Measurements from ENCODE around the gene OXT.

The OXT gene

DNA sequence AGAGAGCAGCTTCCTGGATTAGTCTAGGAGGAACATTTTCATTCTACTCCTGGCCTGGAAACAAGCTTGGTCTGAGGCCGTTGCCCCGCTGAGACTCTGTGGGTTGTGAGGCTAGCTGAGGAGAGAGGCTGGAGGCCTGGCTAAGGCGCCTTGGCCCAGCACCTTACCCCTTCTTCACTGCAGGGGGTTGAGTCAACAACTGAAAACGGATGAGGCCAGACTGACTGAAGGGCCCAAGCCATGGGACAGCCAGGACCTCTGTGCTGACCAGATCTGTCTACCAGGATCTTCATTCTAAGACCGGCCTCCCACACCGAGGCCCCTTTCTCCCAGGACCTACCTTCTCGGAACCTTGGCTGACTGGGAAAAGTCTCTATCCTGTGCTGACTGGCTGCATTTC lies 16.6 kb downstream of the OXT start:
- DNase-seq = no peak

DNA sequence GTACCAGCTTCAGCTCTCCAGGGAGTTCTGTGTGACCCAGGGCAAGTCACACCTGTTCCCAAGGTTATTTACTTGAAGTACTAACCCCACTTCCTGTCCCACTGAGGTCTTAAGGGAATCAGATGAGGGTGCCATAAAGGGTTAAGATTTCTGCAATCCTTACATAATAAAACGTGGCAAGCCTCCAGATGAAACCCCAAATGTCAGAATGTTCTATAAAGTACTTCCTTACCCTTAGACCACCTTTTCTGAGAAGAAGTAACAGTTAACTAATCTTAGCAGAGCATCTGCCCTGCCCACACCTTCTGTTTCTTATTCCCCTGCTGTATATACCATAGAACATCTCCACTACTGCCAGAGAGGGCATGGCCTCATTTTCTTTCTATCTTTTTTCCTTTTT lies 19.1 kb downstream of the OXT start:
- DNase-seq = no peak

DNA sequence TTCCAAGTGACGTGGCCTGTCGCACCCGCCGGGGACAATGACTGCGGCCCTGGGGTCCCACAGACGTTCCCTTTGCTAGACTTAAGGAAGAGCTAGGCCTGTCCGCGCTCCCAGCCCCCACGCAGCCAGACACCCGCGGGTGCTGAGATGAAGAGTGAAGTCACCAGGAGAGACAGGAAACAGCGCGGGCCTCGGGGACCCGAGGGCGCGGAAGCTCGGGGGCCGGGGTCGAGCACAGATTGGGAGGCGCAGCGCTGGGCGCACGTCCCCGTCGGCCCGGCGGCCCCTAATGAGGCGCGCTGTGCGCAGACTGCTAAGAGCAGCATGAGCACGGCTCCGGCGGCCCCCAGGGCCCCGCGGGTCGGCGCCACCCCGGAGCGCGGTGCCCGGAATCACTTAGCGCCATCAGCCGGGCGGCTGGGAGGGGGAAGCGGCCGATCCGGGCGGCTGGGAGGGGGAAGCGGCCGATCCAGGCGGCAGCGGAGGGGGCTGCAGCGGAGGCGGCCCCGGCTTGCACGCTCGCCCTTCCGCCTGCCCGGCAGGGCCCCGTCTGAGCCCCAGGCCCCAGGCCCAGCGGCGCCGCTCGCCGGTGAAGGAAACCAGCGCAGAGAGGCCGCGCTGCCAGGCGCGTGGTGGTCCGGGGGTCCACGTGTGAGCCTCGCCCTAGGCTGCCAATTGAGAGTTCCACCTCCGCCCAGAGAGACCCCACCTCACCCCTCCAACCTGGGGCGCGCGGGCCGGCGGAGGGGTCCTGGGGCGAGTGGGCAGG lies 21.4 kb downstream of the OXT start:
- peak; percentile 29 for DNase-seq

DNA sequence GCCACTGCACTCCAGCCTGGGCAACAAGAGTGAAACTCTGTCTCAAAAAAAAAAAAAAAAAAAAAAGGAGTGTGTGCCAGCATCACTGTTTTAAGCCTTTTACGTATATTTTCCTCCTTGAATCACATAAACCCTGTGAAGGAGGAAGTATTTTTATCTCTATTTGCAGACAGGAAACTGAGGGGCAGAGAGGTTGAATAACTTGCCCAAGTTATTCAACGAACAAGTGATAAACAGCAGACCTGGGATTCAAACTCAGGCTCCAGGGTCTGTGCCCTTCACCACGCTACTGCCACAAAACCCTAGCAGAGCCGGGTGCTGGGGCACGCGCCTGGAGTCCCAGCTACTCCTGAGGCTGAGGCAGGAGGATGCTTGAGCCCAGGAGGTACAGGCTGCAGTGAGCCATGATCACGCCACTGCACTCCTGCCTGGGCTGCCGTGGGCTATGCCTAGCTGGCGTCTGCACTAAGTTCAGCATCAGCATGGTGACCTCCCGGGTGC lies 22.5 kb downstream of the OXT start:
- DNase-seq = no peak

DNA sequence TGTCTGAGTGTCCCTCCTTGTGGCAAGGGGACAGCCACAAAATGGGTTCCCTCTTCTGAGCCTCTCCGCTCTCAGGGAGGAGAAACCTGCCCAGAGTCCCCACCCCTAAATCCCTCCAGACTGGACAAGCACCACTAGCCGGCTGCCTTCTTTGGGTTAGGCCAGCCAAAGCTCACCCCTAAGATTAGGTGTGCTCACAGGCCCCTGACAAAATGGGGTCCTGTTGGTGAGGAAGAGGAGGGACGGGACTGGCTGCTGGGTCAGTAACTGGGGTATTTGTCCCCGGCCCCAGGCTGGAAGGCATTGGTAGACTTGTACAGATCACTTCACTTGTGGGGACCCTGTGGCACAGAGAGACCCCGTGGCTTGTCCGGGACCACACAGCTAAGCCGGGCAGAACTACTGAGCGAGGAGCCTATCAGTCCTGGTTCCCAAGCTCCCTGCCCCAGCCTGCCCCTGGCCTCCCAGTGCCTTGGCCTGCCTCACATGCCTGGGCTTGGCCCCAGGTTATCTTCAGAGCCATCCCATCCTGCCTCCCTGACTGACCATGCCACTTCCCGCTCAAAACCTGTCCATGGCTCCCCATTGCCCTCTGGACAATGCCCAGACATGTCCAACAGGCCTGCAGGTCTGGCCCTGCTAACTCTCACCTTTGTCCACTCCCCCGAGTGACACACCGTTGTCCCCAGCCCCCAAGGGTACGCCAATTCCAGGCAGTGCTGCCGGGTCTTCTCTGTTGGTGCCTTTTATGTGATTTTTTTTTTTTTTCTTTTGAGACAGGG lies 23.6 kb downstream of the OXT start:
- DNase-seq = no peak

DNA sequence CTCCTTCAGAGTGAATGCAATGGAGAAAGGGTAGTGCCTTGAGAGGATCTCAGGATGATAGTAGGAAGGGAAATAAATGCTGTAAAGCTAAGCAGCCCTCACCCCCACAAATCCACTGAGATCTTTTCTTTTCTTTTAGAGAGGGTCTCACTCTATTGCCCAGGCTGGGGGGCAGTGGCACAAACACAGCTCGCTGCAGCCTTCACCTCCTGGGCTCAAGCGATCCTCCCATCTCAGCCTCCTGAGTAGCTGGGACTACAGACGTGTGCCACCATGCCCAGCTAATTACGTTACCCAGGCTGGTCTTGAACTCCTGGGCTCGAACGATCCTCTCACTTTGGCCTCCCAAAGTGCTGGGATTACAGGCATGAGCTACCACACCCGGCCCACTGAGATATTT lies 29.1 kb downstream of the OXT start:
- no peak for DNase-seq

DNA sequence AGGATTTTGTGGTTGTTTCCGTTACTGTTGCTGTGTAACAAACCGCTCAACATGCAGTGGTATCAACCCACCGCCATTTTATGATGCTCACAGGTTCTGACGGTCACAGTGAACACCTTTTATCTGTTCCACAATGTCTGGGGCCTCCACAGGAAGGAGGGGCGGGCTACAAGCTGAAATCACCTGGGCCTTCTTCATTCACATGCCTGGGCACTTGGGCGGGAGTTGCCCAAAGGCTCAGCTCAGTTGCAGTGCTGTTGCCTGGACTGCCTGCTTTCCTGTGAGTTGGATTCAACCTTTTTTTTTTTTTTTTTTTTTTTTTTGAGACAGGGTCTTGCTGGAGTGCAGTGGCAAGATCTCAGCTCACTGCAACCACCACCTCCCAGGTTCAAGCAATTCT lies 29.8 kb downstream of the OXT start:
- no peak for DNase-seq

DNA sequence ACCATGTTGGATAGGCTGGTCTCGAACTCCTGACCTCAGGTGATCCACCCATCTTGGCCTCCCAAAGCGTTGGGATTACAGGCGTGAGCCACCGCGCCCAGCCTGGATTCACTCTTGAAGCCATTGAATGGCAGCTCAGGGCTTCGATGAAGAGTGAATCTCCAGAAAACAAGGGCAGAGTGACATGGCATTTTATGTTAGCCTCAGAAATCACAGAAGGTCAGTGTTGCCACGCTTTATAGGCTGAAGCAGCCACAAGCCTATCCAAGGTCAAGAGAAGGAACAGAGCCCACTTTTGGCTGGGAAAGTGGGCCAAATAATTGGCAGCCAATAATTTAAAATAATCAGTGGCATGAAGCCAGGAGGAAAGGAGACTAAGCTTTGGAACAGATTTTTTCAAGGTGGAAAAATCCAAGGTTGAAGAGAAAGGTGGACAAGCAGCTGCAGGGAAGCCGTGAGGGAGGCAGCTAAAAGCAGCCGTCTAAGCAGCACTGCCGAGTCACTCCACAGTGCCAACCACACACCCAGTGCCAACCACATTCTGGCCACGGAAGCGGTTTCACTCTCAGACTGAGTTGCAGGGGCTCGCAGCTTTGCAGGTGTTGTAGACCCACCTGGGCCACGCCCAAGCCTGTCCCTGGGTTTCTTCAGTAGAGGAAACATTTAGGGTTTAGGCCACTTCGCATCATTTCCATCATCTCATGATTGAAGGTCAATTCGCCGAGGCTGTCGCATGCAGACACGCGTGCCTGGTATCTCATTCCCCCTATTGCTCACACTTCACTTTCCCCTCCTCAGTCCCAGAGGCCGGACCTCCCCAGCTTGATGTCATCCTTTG lies 30.5 kb downstream of the OXT start:
- DNase-seq = no peak

DNA sequence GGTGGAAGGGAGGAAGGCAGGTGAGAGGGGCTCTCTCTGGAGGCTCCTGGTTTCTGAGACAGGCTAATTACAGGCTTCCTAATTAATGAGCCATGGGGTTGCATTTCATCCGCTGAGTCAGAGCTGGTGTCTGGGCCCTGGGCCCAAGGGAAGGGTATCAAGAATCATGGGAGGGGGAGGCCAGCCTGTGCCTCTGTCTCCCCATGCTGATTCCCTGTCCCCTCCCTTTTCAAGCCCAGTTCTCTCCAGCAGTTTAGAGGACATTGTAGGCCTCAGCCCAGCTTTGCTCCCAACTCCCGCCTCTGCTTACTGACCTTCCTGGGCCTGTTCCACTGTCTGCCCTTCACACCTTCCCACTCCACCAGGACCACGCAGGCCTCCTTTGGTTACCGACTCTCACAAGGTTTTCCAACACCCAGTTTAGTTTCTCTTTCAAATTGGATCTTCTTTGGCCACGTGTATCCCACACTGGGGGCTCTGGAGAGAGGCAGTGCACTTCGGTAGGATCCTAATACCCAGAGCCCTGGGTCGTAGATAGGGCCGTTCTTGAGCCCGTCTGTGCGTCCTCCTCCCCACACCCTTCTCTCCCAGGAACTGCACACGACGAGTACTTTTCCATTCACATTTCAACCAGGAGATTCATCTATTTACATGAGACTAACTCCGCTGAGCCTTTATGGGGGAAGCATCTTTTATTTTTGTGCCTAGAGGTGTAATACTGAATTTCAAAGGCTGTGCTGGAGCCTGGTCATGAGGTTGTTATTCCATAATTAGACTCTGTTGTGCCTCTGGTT lies 31.4 kb downstream of the OXT start:
- DNase-seq = no peak

DNA sequence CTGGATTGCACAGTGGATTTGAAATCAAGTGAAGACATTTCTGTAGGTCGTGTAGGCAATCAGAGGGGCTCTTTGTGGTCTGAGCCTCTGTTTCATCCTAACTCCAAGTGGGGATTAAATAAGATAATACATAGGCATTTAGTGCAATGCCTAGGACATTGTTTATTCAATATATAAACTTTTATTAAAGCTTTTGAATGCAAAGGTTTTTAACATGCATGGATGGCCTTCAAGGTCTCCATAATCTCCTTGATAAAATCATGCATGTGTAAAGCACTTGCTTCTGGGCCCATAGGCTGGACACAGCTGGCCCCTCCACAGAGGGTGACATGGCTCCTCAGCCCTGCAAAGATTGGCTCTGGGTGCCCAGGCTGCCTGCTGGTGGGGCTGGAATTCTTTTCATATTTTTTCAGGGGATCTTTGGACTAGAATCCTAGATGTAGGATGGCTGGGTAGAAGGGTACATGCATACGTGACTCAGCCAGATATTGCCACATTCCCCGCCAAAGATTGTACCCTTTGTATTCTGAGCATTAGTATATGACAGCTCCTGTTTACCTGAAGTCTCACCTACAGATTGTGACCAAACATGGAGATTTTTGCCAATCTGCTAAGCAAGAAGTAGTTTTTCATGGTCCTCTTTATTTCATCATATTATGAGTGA lies 32.1 kb downstream of the OXT start:
- no peak for DNase-seq

DNA sequence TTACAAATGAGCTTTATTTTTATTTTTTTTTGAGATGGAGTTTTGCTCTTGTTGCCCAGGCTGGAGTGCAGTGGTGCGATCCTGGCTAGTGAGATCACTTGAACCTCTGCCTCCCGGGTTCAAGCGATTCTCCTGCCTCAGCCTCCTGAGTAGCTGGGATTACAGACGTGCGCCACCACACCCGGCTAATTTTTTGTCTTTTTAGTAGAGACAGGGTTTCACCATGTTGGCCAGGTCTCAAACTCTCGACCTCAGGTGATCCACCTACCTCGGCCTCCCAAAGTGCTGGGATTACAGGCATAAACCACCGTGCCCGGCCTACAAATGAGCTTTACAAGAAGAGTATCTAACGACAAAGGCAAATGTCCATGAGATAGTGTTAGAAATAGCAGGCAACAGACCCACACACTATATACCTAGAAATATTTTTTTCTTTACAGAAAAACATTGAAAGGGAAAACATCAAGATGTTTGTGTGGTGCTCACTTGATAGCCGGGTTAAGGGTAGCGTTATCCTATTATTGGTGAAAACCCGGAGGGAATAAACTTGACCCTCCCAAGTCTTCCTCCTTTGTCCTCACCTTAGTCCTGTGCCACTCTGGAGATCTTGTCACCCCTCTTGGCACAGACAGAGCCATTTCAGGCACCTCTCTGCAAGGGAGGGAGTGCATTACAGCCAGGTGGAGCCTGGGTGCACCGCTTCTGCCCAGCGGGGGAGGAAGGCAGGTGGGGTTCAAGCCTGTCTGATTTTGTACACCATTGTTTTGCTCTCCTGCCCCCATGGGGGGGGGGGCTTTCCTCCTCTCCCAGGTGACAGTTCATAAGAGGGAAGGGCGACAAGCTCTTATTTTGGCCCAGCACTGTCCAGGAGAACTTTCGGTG lies 34.1 kb downstream of the OXT start:
- no peak for DNase-seq

DNA sequence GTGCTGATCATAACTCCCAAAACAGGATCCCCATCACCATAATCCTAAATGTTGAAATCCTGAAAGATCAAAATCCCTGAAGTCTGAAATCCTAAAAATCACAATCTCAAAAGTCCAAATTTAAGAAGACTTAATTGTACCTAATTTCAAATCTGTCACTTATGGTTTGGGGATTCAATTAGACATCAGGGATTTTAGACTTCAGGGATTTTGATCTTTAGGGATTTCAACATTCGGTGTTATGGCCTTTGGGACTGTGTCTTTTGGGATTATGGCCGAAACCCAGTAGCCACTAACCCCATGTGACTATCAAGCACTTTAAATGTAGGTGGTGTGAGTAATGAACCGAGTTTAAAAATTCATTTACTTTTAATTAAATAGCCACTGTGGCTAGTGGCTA lies 34.8 kb downstream of the OXT start:
- DNase-seq = no peak

DNA sequence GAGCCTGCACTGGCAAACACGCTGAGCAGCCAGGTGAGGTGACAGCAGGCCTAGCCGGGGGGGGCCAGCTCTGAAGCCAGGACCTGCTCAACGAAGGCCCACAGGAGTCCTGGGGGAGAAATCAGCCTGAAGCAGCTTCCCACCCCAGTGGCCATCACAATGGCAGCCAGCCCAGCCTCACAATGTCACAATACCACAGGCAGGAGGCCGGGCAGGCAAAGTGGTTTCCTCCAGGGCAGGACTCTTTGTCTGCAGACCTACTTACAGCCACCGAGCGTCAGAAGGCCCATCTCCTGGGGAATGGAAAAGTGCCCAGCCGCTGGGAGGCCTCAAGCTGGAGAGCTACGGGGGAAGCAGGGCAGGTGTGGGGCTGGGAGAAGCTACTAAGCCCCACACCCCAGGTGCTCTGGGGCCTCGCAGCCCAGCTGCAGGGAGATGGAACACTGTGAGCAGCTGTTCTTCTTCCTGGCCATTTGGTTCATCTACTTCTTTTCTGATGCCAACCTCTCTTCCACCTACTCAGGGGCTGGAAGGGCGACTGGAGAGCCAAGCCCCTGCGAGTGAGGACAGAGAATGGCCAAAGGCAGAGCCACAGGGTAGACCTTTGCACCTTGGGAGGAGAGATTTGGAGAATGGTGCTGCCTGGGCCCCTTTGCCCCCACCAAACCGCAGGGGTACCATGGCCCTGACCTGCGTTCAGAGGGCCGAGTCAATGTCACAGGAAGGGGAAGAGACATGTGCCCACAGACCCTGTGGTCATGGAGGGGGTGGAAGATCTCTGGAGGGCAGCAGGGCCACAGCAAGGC lies 35.4 kb downstream of the OXT start:
- no peak for DNase-seq

DNA sequence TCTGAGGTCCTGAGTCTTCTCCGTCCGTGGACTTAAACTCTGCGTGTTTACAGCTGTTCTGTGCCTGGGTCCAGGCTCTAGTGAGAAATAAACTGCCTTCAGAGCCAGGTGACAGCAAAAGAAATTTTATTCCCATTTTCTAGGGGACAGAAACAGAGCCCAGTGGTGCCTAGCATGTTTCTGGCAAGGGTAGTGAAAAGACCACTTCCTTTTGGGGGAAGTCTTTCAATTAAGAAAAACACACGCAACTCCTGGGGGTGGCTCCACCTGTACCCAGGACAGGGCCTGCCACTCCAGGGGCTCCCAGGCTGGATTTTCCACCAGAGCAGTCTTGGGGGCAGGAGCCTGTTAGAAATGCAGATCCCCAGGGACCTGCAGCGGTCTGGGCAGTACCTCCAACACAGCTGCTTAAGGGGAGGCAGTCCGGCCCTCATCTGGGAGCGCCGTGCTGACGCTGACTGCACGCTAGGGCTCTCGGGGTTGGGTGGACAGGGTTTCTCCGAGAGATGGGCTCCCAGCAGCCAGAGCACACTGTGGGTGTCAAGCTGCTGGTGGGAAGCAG lies 36.1 kb downstream of the OXT start:
- no peak for DNase-seq

DNA sequence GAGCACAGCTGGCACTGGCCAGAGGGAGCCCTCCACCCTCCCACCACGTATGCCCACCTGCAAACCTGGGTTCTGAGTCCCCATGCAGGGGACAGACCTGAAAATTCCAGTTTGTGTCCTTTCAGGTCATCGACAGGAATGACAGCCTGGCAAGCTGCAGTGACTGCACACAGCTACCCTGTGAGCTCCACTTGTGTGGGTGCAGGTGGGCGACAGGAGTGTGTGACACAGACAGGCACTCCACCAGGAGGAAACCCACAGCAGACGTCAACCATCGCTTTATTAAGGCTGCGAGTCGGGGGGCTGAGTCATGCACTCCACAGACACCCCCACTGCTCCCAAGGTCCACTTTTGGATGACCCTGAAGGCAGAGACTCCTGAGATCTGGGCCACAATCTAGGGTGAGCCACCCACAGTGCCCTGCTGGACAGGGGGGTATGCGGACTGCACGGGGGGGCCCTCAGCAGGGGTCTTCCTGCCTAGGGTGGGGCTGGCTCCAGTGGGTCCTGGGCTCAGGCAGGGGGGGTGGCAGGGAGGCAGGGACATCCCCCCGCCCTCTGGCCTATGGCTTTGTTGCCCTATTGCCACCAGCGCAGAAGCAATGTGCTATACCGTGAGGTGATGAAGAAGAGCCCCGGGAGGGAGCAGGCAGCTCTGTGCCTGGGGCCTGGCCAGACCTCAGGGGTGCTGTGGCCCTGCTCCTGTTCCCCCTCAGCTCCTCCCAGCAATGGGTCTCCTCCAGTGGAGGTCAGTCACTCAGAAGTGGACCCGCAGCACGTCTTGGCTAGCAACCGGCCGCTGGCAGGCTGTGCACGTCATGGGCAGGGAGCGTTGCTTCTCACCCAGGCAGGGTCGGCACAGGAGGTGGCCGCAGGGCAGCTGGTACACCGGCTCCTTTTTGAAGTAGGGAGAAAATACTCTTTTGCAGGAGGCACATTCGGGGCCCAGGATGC lies 38.2 kb downstream of the OXT start:
- no peak for DNase-seq

DNA sequence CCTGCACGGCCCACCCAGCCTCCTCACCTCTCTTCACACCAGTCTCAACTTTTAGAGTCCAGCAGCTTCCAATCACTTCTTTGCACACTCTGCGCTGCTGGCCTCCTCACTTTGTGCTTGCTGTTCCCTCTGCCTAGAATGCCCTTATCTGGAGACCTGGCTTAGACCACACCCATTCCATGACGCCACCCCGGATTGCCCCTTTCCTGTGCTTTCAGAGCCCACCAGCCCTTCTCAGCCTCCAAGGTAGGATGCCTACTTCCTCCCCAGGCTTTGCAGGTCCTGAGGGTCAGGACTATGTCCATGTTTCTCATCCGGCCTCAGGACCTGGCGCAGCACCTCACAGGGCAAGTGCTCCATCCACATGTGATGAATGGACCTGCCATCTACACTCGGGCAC lies 40.1 kb downstream of the OXT start:
- DNase-seq = no peak

DNA sequence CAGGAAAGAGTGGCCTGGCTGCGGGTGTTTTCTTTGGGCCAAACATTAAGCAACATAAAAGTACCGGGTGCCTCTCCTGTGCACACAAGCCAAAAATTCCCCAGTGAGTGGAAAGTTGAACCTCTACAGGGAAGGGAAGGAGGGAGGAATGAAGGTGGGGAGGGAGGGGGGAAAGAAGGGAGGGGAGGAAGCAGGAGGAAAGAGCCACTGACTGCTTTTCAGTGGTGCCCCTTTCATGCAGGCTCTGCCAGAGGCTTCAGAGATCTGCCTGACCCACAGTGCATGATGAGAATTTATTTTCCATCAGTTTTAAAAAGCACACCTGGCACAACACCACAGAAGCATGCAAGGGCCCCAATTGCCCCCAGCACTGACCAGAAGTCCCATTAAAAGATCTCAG lies 40.6 kb downstream of the OXT start:
- no peak for DNase-seq
